Type B pancreatic cell (in vitro differentiated cells): ENCODE results near the gene ZNF493. TPM values are rescaled to one million over a fixed set of nuclear protein-coding genes. Genes with fewer than 3 reads are reported as not detected.

ENCODE experiments used
- DNase-seq: peaks from one replicate; pipeline ENCODE4 v3.0.0; 2021; ENCODE audit warnings: mixed read lengths; ENCODE audit not compliant: unreplicated experiment; ENCODE audit errors: extremely low spot score
- H3K27ac Mint-ChIP-seq: 2 replicates; pipeline ENCODE4 v1.8.0; 2021; ENCODE audit warnings: mild to moderate bottlenecking, mixed read lengths
- H3K27me3 Mint-ChIP-seq: 2 replicates; pipeline ENCODE4 v1.8.0; 2021; ENCODE audit warnings: mixed read lengths
- H3K36me3 Mint-ChIP-seq: 2 replicates; pipeline ENCODE4 v1.8.0; 2021; ENCODE audit warnings: mixed read lengths
- H3K4me1 Mint-ChIP-seq: one replicate; pipeline ENCODE4 v1.8.0; 2021; ENCODE audit warnings: mixed read lengths; ENCODE audit not compliant: unreplicated experiment
- H3K4me3 Mint-ChIP-seq: 2 replicates; pipeline ENCODE4 v1.8.0; 2021; ENCODE audit warnings: mild to moderate bottlenecking, mixed read lengths
- H3K9me3 Mint-ChIP-seq: 2 replicates; pipeline ENCODE4 v1.8.0; 2021; ENCODE audit warnings: mixed read lengths
- CTCF ChIP-seq: fragments of 200-600 bp; sonication (generic); conservative IDR thresholded peaks from 2 replicates; pipeline ENCODE4 v1.5.0; 2021; ENCODE audit warnings: antibody characterized with exemption, mild to moderate bottlenecking
- total RNA-seq: library from RNA; stranded (reverse); gene quantifications from 2 replicates; pipeline ENCODE4 v1.2.1, GENCODE V29; 2021; ENCODE audit warnings: low replicate concordance

Gene ZNF493
- total RNA-seq, 1 donor from 2014 or later = 33.0 TPM

GRCh38 chr19:21396121-21396520 lies 812 bp upstream of the ZNF493 start:
- TF ChIP-seq CTCF = no peak
- Mint-ChIP-seq H3K36me3 (peaks cover 25% of the 10 kb centered on the region), H3K4me1 (peaks cover 4% of the 10 kb centered on the region), H3K27me3 (no peaks in the 10 kb centered on the region), H3K4me3 (no peak overlapping the region), H3K9me3 (no peaks in the 10 kb centered on the region), H3K27ac (no peak overlapping the region)
- no peak for DNase-seq

- Mint-ChIP-seq H3K36me3 (peaks cover 41% of the 10 kb centered on the region), H3K4me1 (peaks cover 4% of the 10 kb centered on the region)
Observed at GRCh38 chr19:21398851-21399250, 1.9 kb downstream of the ZNF493 start.

GRCh38 chr19:21402303-21402985 lies 5.5 kb downstream of the ZNF493 start:
- Mint-ChIP-seq H3K9me3 (no peaks in the 10 kb centered on the region), H3K36me3 (peaks cover 54% of the 10 kb centered on the region), H3K27ac (no peak overlapping the region)

More at GRCh38 chr19:21398851-21399250, 1.9 kb downstream of the ZNF493 start:
- Mint-ChIP-seq H3K27ac (no peak overlapping the region), H3K27me3 (no peaks in the 10 kb centered on the region), H3K9me3 (no peaks in the 10 kb centered on the region), H3K4me3 (peak overlapping the region; percentile 74)
- TF ChIP-seq CTCF = no peak
- no peak for DNase-seq

GRCh38 chr19:21410166-21410565 lies 13.2 kb downstream of the ZNF493 start:
- H3K4me3 Mint-ChIP-seq = no peak overlapping the region
- no peak for TF ChIP-seq CTCF
- H3K36me3 Mint-ChIP-seq = peaks cover 69% of the 10 kb centered on the region
- no peak for DNase-seq
- H3K27ac Mint-ChIP-seq = no peak overlapping the region
- H3K27me3 Mint-ChIP-seq = no peaks in the 10 kb centered on the region
- H3K9me3 Mint-ChIP-seq = peaks cover 8% of the 10 kb centered on the region
- no peaks in the 10 kb centered on the region for H3K4me1 Mint-ChIP-seq

More at GRCh38 chr19:21402303-21402985, 5.5 kb downstream of the ZNF493 start:
- DNase-seq = no peak
- no peaks in the 10 kb centered on the region for H3K4me1 Mint-ChIP-seq
- H3K4me3 Mint-ChIP-seq = no peak overlapping the region
- TF ChIP-seq CTCF = no peak
- no peaks in the 10 kb centered on the region for H3K27me3 Mint-ChIP-seq

GRCh38 chr19:21422244-21422643 lies 25.3 kb downstream of the ZNF493 start:
- Mint-ChIP-seq H3K4me3 (no peak overlapping the region), H3K27me3 (no peaks in the 10 kb centered on the region), H3K27ac (no peak overlapping the region), H3K36me3 (peaks cover 57% of the 10 kb centered on the region), H3K9me3 (peaks cover 40% of the 10 kb centered on the region), H3K4me1 (no peaks in the 10 kb centered on the region)
- no peak for DNase-seq
- TF ChIP-seq CTCF = no peak
